NCI-H1417 (cell line): ENCODE measurements around the gene ACER2.

Experiments
- DNase-seq, 3 experiments: peaks; one replicate each; lab custom pipeline; 2025; lab: John Stamatoyannopoulos, UW

The ACER2 gene

GRCh38 chr9:19456426-19456825 lies 47.6 kb downstream of the ACER2 start:
- peak in 1 of 3 experiments; percentile 24 for DNase-seq

GRCh38 chr9:19456996-19457692 lies 48.3 kb downstream of the ACER2 start:
- peak; percentile 49 to 87 (median 83) for DNase-seq

GRCh38 chr9:19457693-19458009 lies 48.8 kb downstream of the ACER2 start:
- DNase-seq = no peak

GRCh38 chr9:19460243-19460642 lies 51.4 kb downstream of the ACER2 start:
- DNase-seq = no peak

GRCh38 chr9:19461135-19461534 lies 52.3 kb downstream of the ACER2 start:
- no peak for DNase-seq

GRCh38 chr9:19464061-19464763 lies 55.4 kb downstream of the ACER2 start:
- no peak for DNase-seq

GRCh38 chr9:19464764-19465585 lies 56.2 kb downstream of the ACER2 start:
- peak in 2 of 3 experiments; percentile 17 to 37 for DNase-seq

GRCh38 chr9:19465586-19466279 lies 56.9 kb downstream of the ACER2 start:
- DNase-seq = peak in 1 of 3 experiments; percentile 10

- no peak for DNase-seq
These were observed 57.5 kb downstream of the ACER2 start for GRCh38 chr9:19466280-19466639.

- DNase-seq = no peak
These were observed 60.5 kb downstream of the ACER2 start for GRCh38 chr9:19469271-19469670.

- DNase-seq = no peak
These were observed 61.8 kb downstream of the ACER2 start for GRCh38 chr9:19470567-19470966.

GRCh38 chr9:19470981-19471650 lies 62.3 kb downstream of the ACER2 start:
- DNase-seq = no peak

GRCh38 chr9:19471737-19472648 lies 63.2 kb downstream of the ACER2 start:
- peak; percentile 21 to 57 (median 38) for DNase-seq

GRCh38 chr9:19473605-19474004 lies 64.8 kb downstream of the ACER2 start:
- DNase-seq = no peak

GRCh38 chr9:19479874-19480273 lies 71.1 kb downstream of the ACER2 start:
- DNase-seq = peak in 1 of 3 experiments; percentile 31

GRCh38 chr9:19480345-19480744 lies 71.5 kb downstream of the ACER2 start:
- no peak for DNase-seq

GRCh38 chr9:19481121-19481870 lies 72.5 kb downstream of the ACER2 start:
- DNase-seq = no peak

GRCh38 chr9:19481971-19482404 lies 73.2 kb downstream of the ACER2 start:
- no peak for DNase-seq

GRCh38 chr9:19484699-19485098 lies 75.9 kb downstream of the ACER2 start:
- DNase-seq = no peak

- peak in 1 of 3 experiments; percentile 11 for DNase-seq
These were observed 76.4 kb downstream of the ACER2 start for GRCh38 chr9:19485193-19485592.
